ENCODE data around the gene LGR5. TPM values are rescaled to one million over a fixed set of nuclear protein-coding genes. Genes with fewer than 3 reads are reported as not detected.

LGR5 gene
- total and polyA plus RNA-seq, 10 of the 15 experiments (the other 5 are each of a cell fraction or from before 2014, with no cell fraction given): 2.1 TPM; not detected in 9

GRCh38 chr12:71565535-71565934 lies 125.9 kb downstream of the LGR5 start:
- Histone ChIP-seq H3K4me1 (ENCODE audit: control insufficient read depth, insufficient read depth, low read length) (no peaks in the 10 kb centered on the region), H3K4me2 (ENCODE audit: control insufficient read depth, insufficient read depth) (no peak overlapping the region), H3K36me3 (ENCODE audit: control insufficient read depth in 2 of 2, insufficient read depth in 2 of 2, low read length in 1 of 2) (no peaks in the 10 kb centered on the region), H3K9ac (ENCODE audit: control insufficient read depth, insufficient read depth, low read length) (no peak overlapping the region), H2AFZ (ENCODE audit: control insufficient read depth, low read depth, low read length) (no peak overlapping the region), H4K20me1 (ENCODE audit: control insufficient read depth, insufficient read depth) (no peaks in the 10 kb centered on the region), H3K9me3 (replicated peaks; ENCODE audit: control insufficient read depth, insufficient read depth, low read length) (no peaks in the 10 kb centered on the region), H3K27me3 (replicated peaks in 1 of 2; ENCODE audit: control insufficient read depth in 2 of 2, insufficient read depth in 2 of 2, low read length in 1 of 2) (no peaks in the 10 kb centered on the region; a peak in 1 of 4 replicates), H3K27ac (ENCODE audit: control insufficient read depth, insufficient read depth) (no peak overlapping the region), H3K4me3 (no peak overlapping the region), H3K79me2 (ENCODE audit: control insufficient read depth, insufficient read depth, low read length) (no peaks in the 10 kb centered on the region)
- ATAC-seq (no peak), FAIRE-seq (no peak), DNase-seq (ENCODE audit: low read depth, low spot score) (no peak)
- intact Hi-C loops (cut with micrococcal nuclease; ENCODE audit: unreplicated experiment) (no loop called here), in situ Hi-C loops (cut with MboI) (no loop called here)
- ChIA-PET POLR2A (no interaction called here), CTCF (interaction anchor here (0.9 to 1.4 kb wide), 4 partner anchors 13 to 182 kb away, joined by 3 to 4 read pairs (median 4); no protein-coding TSS in a partner anchor), RAD21 (ENCODE audit: unreplicated experiment) (no interaction called here), SMC1A (ENCODE audit: uncharacterized antibody, unreplicated experiment) (interaction anchor here (1.0 kb wide), 1 partner anchor 206 kb away, joined by 4 read pairs; no protein-coding TSS in a partner anchor)
- WGBS (ENCODE audit: insufficient coverage, insufficient replicate concordance, low lambda C conversion rate, missing lambda C conversion rate): 4% methylated on average over 1 of the region's 1 CpG
- TF ChIP-seq HCFC1 (IDR thresholded peaks at IDR 0.05; ENCODE audit: low read length) (no peak), IKZF1 (conservative IDR thresholded peaks at IDR 0.05) (no peak)
- BruUV-seq (replicated peaks): no TSS peak

- no TSS peak for BruUV-seq (replicated peaks)
- intact Hi-C loops (cut with micrococcal nuclease; ENCODE audit: unreplicated experiment): no loop called here
- CTCF ChIA-PET: no interaction called here
Measured at GRCh38 chr12:71566655-71567054, 127.1 kb downstream of the LGR5 start.

More at GRCh38 chr12:71566655-71567054, 127.1 kb downstream of the LGR5 start:
- ATAC-seq: no peak
- H3K4me1 ChIP-seq (ENCODE audit: control insufficient read depth, insufficient read depth, low read length): no peaks in the 10 kb centered on the region
- no peaks in the 10 kb centered on the region for H3K36me3 ChIP-seq (ENCODE audit: control insufficient read depth in 2 of 2, insufficient read depth in 2 of 2, low read length in 1 of 2)
- POLR2A ChIA-PET: no interaction called here
- H3K79me2 ChIP-seq (ENCODE audit: control insufficient read depth, insufficient read depth, low read length): no peaks in the 10 kb centered on the region
- SMC1A ChIA-PET (ENCODE audit: uncharacterized antibody, unreplicated experiment): no interaction called here
- no peak overlapping the region for H3K27ac ChIP-seq (ENCODE audit: control insufficient read depth, insufficient read depth)
- DNase-seq (ENCODE audit: low read depth, low spot score): no peak
- no peaks in the 10 kb centered on the region for H3K27me3 ChIP-seq (replicated peaks in 1 of 2; ENCODE audit: control insufficient read depth in 2 of 2, insufficient read depth in 2 of 2, low read length in 1 of 2)
- WGBS (ENCODE audit: insufficient coverage, insufficient replicate concordance, low lambda C conversion rate, missing lambda C conversion rate): 56% methylated on average over 2 of the region's 2 CpGs
- H3K4me2 ChIP-seq (ENCODE audit: control insufficient read depth, insufficient read depth): no peak overlapping the region
- in situ Hi-C loops (cut with MboI): no loop called here
- TF ChIP-seq NR2C2 (IDR thresholded peaks at IDR 0.05; ENCODE audit: borderline replicate concordance, control insufficient read depth, insufficient read length, low read depth) (no peak), ZNF384 (IDR thresholded peaks at IDR 0.05; ENCODE audit: borderline replicate concordance, low read depth, low read length) (no peak)
- H3K4me3 ChIP-seq: no peak overlapping the region
- no peak overlapping the region for H2AFZ ChIP-seq (ENCODE audit: control insufficient read depth, low read depth, low read length)
- H3K9ac ChIP-seq (ENCODE audit: control insufficient read depth, insufficient read depth, low read length): no peak overlapping the region
- RAD21 ChIA-PET (ENCODE audit: unreplicated experiment): no interaction called here
- H3K9me3 ChIP-seq (replicated peaks; ENCODE audit: control insufficient read depth, insufficient read depth, low read length): no peaks in the 10 kb centered on the region
- no peak for FAIRE-seq
- H4K20me1 ChIP-seq (ENCODE audit: control insufficient read depth, insufficient read depth): no peaks in the 10 kb centered on the region

Data from GM12878 (cell line).